GM18502 (cell line): ENCODE data around the gene PIN1.
A peak's percentile ranks its signal among the peaks of the same experiment; 100 is the strongest.
"Not testable (repeated sequence)": the region's sequence is repeated elsewhere in the genome, so short reads cannot be mapped to it uniquely, and the experiment has no call there.

Source experiments
- ATAC-seq: cut with Tn5 transposase; IDR thresholded peaks from one replicate; pipeline ENCODE4 v1.9.1; 2021; ENCODE audit warnings: mild to moderate bottlenecking; ENCODE audit not compliant: unreplicated experiment, poor library complexity

Gene PIN1

GRCh38 chr19:9834726-9835506, at the start of gene PIN1:
Gene PIN1, plus strand, starts transcription at chr19:9835318. Its CDS starts 27 bp downstream, at chr19:9835345.
- ATAC-seq, result peak; percentile 96

GRCh38 chr19:9785367-9786331, 49.5 kb upstream of the PIN1 start:
- ATAC-seq, result peak; percentile 83

GRCh38 chr19:9786342-9786741, 48.8 kb upstream of the PIN1 start:
- ATAC-seq, result no peak

- no peak for ATAC-seq
Measured at GRCh38 chr19:9786819-9787218, 48.3 kb upstream of the PIN1 start.

- ATAC-seq, result not testable (repeated sequence)
Measured at GRCh38 chr19:9788604-9789003, 46.5 kb upstream of the PIN1 start.

GRCh38 chr19:9789066-9789465, 46.1 kb upstream of the PIN1 start:
- ATAC-seq, result no peak

GRCh38 chr19:9789579-9789978, 45.5 kb upstream of the PIN1 start:
- not testable (repeated sequence) for ATAC-seq

GRCh38 chr19:9791073-9791367, 44.1 kb upstream of the PIN1 start:
- not testable (repeated sequence) for ATAC-seq

- ATAC-seq, result peak; percentile 53
Measured at GRCh38 chr19:9791552-9792205, 43.4 kb upstream of the PIN1 start.

- peak; percentile 49 for ATAC-seq
Measured at GRCh38 chr19:9792206-9793070, 42.7 kb upstream of the PIN1 start.

GRCh38 chr19:9793071-9793591, 42.0 kb upstream of the PIN1 start:
- ATAC-seq, result peak; percentile 7

- peak; percentile 49 for ATAC-seq
Measured at GRCh38 chr19:9796113-9796773, 38.9 kb upstream of the PIN1 start.

GRCh38 chr19:9797871-9798270, 37.2 kb upstream of the PIN1 start:
- ATAC-seq, result no peak

GRCh38 chr19:9799162-9799561, 36.0 kb upstream of the PIN1 start:
- ATAC-seq, result no peak

- ATAC-seq, result no peak
Measured at GRCh38 chr19:9801976-9802375, 33.1 kb upstream of the PIN1 start.

- ATAC-seq, result no peak
Measured at GRCh38 chr19:9806803-9807202, 28.3 kb upstream of the PIN1 start.

GRCh38 chr19:9808855-9809824, 26.0 kb upstream of the PIN1 start:
- ATAC-seq, result no peak

- no peak for ATAC-seq
Measured at GRCh38 chr19:9811139-9811538, 24.0 kb upstream of the PIN1 start.
